GM21515 (cell line): ENCODE results near the gene NPY5R.

Experiments used
- ATAC-seq: cut with Tn5 transposase; IDR thresholded peaks from one replicate; pipeline ENCODE4 v1.9.1; 2021; ENCODE audit not compliant: unreplicated experiment

Gene NPY5R

DNA sequence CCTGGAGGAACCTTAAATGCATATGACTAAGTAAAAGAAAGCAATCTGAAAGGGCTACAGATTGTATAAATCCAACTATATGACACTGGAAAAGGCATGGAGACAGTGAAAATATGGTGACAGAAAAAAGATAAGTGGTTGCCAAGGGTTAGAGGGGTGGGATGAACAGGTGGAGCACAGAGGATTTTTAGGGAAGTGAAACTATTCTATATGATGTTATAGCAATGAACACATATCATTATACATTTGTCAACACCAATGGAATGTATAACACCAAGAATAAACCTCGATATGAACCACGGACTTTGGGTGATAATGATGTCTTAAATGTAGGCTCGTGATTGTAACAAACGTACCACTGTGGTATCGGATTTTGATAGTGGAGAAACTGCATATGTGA lies 40.7 kb downstream of the NPY5R start:
- no peak for ATAC-seq

GRCh38 chr4:163384926-163385325 lies 41.2 kb downstream of the NPY5R start:
- ATAC-seq, result no peak

DNA sequence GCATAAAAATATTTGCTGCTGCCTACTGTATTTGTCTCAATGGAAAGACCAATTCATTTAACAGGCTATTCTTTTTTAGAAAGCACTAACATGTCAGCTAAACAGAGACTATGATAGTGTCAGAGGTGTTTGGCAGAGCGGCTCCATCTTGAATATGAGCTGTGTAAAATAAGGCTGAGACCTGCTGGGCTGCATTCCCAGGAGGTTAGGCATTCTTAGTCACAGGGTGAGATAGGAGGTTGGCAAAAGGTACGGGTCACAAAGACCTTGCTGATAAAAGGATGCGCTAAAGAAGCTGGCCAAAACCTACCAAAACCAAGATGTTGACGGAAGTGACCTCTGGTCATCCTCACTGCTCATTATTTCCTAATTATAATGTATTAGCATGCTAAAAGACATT lies 41.8 kb downstream of the NPY5R start:
- no peak for ATAC-seq

DNA sequence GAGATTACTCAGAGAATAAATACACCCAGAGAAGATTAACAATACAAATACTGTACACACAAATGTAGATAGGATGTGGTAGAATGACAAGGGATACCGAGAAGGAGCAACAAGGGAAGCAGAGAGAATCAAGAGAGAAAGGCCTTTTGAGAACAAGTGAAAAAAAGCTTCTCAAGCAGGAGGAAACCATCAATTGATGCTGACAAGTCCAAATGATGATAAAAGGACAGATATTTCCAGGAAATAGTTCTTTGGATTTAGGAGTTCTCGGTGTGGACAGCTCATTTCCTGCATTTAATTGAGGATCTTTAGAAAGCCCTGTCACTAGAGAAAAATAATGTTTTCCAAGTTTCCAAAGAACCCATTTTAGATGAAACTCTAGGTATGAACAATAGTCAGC lies 48.1 kb downstream of the NPY5R start:
- no peak for ATAC-seq

DNA sequence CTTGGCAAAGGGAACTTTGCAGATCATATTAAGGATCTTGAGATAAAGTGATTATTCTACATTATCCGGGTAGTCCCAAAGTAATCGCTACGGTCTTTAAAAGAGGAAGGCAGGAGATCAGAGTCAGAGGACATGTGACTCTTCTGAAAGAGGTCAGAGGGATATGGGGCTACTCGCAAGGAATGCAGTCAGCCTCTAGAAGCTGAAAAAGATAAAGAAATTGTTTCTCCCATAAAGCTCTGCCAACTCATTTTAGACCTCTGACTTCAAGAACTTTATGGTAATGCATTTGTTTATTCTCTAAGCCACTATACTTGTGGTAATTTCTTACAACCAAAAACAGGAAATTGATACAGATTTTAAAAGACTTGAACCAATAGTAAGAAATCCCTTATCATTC lies 48.6 kb downstream of the NPY5R start:
- no peak for ATAC-seq

DNA sequence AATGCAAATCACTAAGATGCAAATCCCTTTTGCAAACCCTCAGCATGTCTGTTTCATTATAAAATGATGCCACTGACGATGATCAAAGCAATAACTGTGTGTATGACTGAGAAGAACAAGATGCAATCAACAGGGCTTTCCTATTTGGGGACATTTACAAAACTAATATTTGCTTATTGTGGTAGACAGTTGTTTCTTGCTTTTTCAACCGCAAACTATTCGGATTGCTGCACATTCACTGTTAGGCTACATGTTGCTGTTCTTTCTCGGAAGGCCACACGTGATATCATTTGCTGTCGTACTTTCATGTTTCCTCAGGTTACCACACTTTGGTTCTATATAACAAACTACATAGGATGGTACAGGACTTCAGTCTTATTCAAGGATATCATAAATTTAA lies 49.8 kb downstream of the NPY5R start:
- ATAC-seq, result no peak

DNA sequence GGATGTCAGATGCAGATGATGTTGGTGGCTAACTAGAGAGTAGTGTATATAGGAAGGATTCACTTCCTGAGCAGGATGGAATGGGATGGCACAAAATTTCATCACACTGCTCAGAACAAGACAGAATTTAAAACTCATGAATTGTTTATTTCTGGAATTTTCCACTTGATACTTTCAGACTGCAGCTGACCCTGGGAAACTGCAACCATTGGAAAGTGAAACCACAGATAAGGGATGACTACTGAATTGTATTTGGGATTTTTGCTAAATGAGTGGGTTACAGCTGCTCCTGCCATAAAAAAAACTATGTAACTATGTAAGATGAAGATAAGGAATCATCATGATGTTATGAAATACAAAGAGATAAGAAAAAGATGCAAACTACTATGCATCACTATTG lies 51.4 kb downstream of the NPY5R start:
- ATAC-seq, result no peak

DNA sequence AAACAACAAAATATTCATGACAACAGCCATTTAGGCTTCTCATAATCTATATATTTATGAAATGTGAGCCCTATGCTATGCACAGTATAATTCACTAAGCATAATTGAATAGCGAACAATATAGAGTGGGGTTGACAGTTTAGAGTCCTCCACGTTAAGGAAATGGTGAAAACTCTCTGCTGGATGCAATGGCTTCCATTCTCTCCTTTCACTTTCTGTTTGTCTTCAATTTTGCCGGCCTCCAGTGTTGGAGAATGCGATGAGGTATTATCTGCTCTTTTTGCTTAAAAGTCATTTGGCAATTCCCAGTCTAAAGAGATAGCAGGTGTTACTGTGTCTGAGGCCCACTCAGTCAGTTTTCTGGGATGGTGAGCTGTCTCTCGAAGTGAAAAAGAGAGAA lies 52.1 kb downstream of the NPY5R start:
- no peak for ATAC-seq

- ATAC-seq, result no peak
These were observed 54.5 kb downstream of the NPY5R start for GRCh38 chr4:163398238-163398637.

DNA sequence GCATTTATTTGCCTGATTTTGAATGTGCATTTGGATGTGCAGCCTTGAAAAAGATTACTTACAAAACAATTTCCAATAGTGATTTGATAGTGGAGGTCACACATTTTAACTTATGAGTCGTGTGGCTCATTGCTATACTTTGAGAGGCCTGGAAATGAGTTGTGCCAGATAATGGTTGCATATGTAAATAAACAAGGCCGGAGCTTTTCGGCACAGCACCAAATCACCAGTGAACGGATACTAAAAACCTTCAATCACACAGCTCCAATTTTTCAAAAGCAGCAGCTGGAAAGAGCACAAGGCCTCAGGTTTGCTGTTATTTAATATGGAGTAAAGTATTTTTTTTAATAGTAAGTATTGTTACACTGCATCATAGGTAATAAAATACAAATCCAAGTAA lies 57.2 kb downstream of the NPY5R start:
- no peak for ATAC-seq
